Measurements from ENCODE around the gene SPEM2. TPM values are rescaled to one million over a fixed set of nuclear protein-coding genes. Genes with fewer than 3 reads are reported as not detected.

The SPEM2 gene
- total RNA-seq, 1 experiment from 2014 or later, result not detected

DNA sequence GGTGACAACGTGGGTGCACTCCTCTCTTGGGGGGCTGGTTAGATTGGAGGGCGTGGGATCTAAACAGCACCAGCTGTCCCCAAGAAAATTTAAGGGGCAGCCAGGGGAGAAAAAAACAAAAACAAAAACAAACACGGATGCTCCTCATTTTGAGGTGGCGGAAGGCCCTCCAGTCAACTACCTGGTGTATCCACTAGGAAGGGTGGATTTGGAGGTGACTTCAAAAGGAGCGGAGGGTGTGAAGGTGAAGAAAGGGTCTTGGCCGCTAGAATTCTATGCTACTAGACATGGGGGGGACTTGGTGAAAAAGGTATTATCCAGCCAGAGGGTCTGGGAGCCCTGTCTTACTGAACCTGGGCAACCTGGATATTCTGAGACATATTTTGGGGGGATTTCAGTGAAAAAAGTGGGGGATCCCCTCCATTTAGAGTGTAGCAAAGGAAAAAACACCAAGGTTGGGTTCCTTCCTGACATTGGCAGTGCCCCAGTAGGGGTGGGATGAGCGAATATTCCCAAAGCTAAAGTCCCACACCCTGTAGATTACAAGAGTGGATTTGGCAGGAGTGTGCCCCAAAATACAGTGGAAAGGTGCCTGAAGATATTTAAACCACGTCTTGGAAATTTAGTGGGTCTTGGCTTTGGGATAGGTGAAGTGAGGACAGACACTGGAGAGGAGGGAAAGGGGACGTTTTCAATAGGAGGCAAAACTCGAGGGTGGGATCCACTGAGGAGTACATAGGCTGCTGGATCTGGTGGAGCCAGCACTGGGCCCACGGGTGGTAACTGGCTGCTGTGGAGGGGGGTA lies 13.4 kb downstream of the SPEM2 start:
- Histone ChIP-seq H3K9me3 (ENCODE audit: low read length) (no peaks in the 10 kb centered on the region), H3K27ac (ENCODE audit: low read length) (no peak overlapping the region), H3K9ac (ENCODE audit: low read length) (no peak overlapping the region), H2AFZ (ENCODE audit: low read length) (no peak overlapping the region), H4K20me1 (ENCODE audit: low read length) (no peaks in the 10 kb centered on the region), H3K4me1 (ENCODE audit: insufficient read depth, low read length) (peaks cover 4% of the 10 kb centered on the region; the same call in 1 of the 2 replicates), H3K36me3 (ENCODE audit: low read depth, low read length) (no peaks in the 10 kb centered on the region), H3K27me3 (ENCODE audit: low read length) (no peaks in the 10 kb centered on the region), H3K79me2 (ENCODE audit: low read length) (0 out of 2 replicates have a peak, but pooled peaks cover 5% of the 10 kb centered on the region), H3K4me2 (ENCODE audit: low read length) (peak overlapping the region; percentile 98; the same call in 1 of the 2 replicates), H3K9me2 (replicated peaks; ENCODE audit: low read length) (no peaks in the 10 kb centered on the region), H3K4me3 (ENCODE audit: low read length) (no peak overlapping the region), H3F3A (ENCODE audit: low read length, unreplicated experiment) (no peaks in the 10 kb centered on the region)
- BruUV-seq (replicated peaks), result no TSS peak
- DNase-seq (no peak), ATAC-seq (no peak)
- intact Hi-C loops (cut with micrococcal nuclease), result loop anchor here (5.0 kb wide), 2 partner anchors 87 to 248 kb away; partner anchors contain the start of genes KCTD11, TP53 and WRAP53
- CTCF ChIA-PET, result no interaction called here
- TF ChIP-seq EZH2phosphoT487 (IDR thresholded peaks at IDR 0.05; ENCODE audit: borderline replicate concordance, low read length) (no peak), EZH2 (IDR thresholded peaks at IDR 0.05; ENCODE audit: low read length, unreplicated experiment) (no peak), CTCF (conservative IDR thresholded peaks at IDR 0.05; ENCODE audit: low read depth, low read length) (no peak)
- POLR2A ChIA-PET (ENCODE audit: unreplicated experiment), result no interaction called here

- POLR2A ChIA-PET (ENCODE audit: unreplicated experiment), result no interaction called here
- Histone ChIP-seq H3K4me2 (ENCODE audit: low read length) (peak within 1 kb of the TSS; percentile 98), H3K79me2 (ENCODE audit: low read length) (0 out of 2 replicates have a peak, but pooled peaks cover 5% of the 10 kb centered on the region), H2AFZ (ENCODE audit: low read length) (peak within 1 kb of the TSS; percentile 81), H3K9me3 (ENCODE audit: low read length) (no peaks in the 10 kb centered on the region), H3K27me3 (ENCODE audit: low read length) (no peaks in the 10 kb centered on the region), H4K20me1 (ENCODE audit: low read length) (no peaks in the 10 kb centered on the region), H3F3A (ENCODE audit: low read length, unreplicated experiment) (no peaks in the 10 kb centered on the region), H3K4me3 (ENCODE audit: low read length) (peak within 1 kb of the TSS; percentile 74), H3K27ac (ENCODE audit: low read length) (no peak within 1 kb of the TSS), H3K9ac (ENCODE audit: low read length) (peak within 1 kb of the TSS; percentile 48), H3K9me2 (replicated peaks; ENCODE audit: low read length) (no peaks in the 10 kb centered on the region), H3K4me1 (ENCODE audit: insufficient read depth, low read length) (peaks cover 4% of the 10 kb centered on the region; the same call in 1 of the 2 replicates), H3K36me3 (ENCODE audit: low read depth, low read length) (no peaks in the 10 kb centered on the region)
- CTCF ChIA-PET, result interaction anchor here (0.5 kb wide), 1 partner anchor 15 kb away, joined by 3 read pairs; no protein-coding TSS in a partner anchor
- ATAC-seq (no peak), DNase-seq (no peak)
- intact Hi-C loops (cut with micrococcal nuclease), result loop anchor here (5.0 kb wide), 2 partner anchors 87 to 248 kb away; partner anchors contain the start of genes KCTD11, TP53 and WRAP53
- no TSS peak for BruUV-seq (replicated peaks)
- TF ChIP-seq CTCF (conservative IDR thresholded peaks at IDR 0.05; ENCODE audit: low read depth, low read length), result no peak
- TF ChIP-seq EZH2phosphoT487 (IDR thresholded peaks at IDR 0.05; ENCODE audit: borderline replicate concordance, low read length), result no peak
- TF ChIP-seq EZH2 (IDR thresholded peaks at IDR 0.05; ENCODE audit: low read length, unreplicated experiment), result no peak
Observed at GRCh38 chr17:7439462-7440112, 14.2 kb downstream of the SPEM2 start, which contains the start of gene FGF11. Gene FGF11, plus strand, starts transcription at chr17:7439512. Its CDS starts 109 bp downstream, at chr17:7439621.
